HL-60 (cell line): ENCODE results near the gene ATL2.

Source experiments
- CTCF ChIP-seq: IDR thresholded peaks from one replicate; pipeline ENCODE4 v1.5.1; 2011; ENCODE audit warnings: low read length, control low read depth, inconsistent platforms; ENCODE audit not compliant: insufficient read depth
- GABPA ChIP-seq: IDR thresholded peaks from 2 replicates; pipeline ENCODE4 v1.6.1; 2012; ENCODE audit warnings: low read depth
- POLR2AphosphoS5 ChIP-seq: IDR thresholded peaks from 2 replicates; pipeline ENCODE4 v1.6.1; 2012; ENCODE audit warnings: low read depth

- TF ChIP-seq CTCF (no peak), POLR2AphosphoS5 (no peak), GABPA (no peak)
Measured at GRCh38 chr2:38245114-38245641, 131.9 kb downstream of the ATL2 start.
